Activated CD8-positive, alpha-beta memory T cell treated with anti-CD3 and anti-CD28 coated beads for 1 hour (primary cell): ENCODE data around the gene SF3B3.
A peak's percentile ranks its signal among the peaks of the same experiment; 100 is the strongest.
"Not testable (repeated sequence)": the region's sequence is repeated elsewhere in the genome, so short reads cannot be mapped to it uniquely, and the experiment has no call there.

Experiments used
- DNase-seq, 2 donors: peaks; one replicate each; pipeline ENCODE4 v3.0.0-alpha.2; 2020; ENCODE audit warnings: low read depth in 1 of 2; ENCODE audit errors: extremely low read depth in 1 of 2

The SF3B3 gene

DNA sequence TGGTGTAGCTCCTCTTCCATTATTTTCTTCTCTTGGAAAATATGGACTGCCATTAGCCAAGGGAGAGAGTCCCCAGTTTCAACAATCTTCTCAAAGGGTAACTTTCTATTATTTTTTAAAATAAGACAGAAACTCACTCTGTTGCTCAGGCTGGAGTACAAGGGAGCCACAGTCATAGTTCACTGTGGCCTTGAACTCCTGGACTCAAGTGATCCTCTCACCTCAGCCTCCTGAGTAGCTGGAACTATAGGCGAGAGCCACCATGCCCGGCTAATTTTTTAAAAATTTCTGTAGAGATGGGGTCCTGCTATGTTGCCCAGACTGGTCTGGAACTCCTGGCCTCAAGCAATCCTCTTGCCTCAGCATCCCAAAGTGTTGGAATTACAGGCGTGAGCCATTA lies 13.4 kb upstream of the SF3B3 start:
- DNase-seq, result no peak

DNA sequence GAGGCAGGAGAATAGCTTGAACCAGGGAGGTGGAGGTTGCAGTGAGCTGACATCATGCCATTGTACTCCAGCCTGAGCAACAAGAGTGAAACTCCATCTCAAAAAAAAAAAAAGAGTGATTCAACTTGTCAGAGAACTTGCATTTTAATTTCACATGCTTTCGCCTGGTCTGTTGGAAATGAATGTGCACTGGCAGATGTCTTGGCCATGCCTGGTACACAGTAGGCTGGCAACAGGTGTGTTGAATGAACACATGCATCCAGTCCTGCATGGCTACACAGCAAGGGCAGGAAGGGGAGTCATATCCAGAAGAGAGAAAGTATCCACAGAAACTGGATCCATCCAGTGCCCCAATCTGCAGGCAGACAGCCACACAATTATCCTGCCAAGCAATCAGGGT lies 11.8 kb upstream of the SF3B3 start:
- DNase-seq, result no peak

DNA sequence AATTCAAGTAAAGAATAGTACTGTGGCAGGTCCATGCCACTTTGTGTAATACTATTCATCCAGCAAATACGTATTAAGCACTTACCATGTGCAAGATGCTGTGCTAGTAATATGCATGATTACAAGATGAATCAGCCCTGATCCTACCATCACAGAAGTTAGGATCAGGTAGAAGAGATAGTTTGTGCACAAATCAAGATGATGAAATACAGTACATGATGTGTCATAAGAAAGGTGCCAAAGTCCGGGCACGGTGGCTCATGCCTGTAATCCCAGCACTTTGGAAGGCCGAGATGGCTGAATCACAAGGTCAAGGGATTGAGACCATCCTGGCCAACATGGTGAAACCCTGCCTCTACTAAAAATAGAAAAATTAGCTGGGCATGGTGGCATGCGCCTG lies 11.2 kb upstream of the SF3B3 start:
- DNase-seq, result no peak

DNA sequence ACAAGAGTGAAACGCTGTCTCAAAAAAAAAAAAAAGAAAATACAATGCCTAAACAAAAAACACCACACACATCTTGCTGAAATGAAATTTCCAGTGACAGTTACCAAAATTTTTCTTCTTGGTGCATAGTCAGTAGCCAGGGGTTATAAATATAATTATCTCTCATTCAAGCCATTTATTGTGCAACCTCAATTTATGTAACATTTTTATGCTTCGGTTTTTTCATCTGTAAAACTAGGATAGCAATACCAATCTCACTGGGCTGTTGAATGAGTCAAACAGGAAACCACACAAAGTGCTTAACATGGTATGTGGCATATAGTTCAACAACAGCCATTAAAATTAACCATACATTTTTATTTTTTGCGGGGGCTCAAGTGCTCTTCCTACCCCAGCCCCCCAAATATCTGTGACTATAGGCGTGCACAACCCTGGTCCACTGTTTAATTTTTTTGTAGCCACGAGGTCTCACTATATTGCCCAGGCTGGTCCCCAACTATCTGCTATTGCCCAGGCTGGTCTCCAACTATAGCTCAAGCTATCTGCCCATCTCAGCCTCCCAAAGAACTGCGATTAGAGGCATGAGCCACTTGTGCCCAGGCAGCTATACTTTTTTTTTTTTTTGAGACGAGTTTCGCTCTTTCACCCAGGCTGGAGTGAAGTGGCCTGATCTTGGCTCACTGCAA lies 2.9 kb upstream of the SF3B3 start:
- no peak for DNase-seq

DNA sequence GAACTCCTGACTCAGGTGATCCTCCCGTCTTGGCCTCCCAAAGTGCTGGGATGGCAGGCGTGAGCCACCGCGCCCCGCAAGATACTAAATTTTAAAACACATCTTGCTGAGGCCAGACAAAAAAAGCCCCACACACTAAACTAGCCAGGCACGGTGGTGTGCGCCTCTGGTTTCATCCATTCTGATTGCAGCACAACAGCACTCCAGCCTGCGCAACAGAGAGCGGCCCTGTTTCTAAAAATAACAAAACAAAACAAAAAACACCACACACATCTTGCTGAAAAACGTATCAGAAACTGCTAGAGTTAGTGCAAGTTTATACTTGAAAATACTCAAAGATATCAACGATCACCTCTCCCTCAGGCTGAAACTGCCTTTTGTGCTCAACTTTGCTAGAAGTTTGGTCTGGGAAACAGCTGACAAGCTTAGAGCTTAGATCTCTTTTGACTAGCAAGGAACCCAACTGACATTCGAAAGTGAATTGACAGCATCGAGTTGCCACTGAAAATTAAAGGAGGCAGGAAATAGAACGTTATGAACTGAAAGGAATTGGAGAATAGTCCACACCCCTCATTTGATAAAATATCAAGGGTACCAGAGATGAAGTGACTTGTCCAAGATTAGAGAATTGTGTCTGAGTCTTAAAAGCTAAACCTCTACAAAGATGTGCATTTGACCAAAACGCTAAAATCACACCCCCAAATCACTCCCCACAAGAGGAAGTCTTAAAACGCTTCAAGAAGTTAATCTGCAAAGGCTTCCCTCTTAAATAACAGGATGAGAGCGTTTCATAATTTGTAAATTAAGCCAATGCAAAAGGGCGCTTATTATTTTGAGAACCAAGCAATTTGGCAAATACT lies 1.2 kb upstream of the SF3B3 start:
- no peak for DNase-seq

DNA sequence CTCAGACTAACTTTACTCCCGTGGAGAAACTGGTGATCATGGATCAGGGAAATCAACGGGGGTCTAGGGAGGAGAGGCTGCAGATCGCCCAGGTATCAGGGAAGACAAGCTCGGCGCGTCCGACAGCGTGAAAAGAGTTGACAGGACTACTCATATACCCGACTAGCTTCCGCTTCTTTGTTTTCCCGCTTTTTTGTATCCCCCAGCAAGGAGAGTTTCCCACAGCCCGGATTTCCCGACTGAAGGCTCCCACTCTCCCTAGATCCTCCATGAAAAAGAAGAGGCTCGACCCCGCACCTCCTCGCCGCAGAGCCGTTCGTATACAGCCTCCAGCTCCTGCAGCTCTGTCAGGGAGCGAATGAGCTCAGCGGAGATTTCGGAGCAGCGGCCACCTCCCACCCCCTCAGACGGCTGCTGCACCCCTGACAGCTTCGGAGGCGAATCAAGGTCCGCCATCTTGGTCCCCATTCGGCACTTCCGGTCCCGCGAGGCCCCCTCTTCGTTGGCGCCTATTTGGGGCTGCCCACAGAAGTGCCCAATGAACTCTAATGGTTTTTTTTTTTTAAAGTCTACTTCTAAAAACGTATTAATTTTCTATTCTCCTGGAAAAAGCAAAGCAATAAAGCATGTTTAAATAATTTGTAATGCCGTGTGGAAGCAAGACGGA lies 407 bp upstream of the SF3B3 start, which contains the start of gene COG4:
TSS of gene COG4 (minus strand) at position 479 of the 667 bp plus-strand sequence. CDS start at position 468, 11 bp downstream.
- peak; percentile 83 to 84 for DNase-seq

DNA sequence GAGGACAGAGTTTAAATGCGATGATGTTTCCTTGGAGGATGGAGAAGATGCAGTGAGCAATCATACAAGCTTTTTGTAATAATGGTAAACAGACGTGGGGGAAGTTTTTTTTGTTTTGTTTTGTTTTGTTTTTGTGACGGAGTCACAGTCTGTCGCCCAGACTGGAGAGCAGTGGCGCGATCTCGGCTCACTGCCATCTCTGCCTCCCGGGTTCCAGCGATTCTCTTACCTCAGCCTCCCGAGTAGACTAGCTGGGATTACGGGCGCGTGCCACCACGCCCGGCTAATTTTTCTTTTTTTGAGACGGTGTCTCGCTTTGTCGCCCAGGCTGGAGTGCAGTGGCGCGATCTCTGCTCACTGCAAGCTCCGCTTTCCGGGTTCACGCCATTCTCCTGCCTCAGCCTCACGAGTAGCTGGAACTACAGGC lies 796 bp downstream of the SF3B3 start:
- DNase-seq, result not testable (repeated sequence)

DNA sequence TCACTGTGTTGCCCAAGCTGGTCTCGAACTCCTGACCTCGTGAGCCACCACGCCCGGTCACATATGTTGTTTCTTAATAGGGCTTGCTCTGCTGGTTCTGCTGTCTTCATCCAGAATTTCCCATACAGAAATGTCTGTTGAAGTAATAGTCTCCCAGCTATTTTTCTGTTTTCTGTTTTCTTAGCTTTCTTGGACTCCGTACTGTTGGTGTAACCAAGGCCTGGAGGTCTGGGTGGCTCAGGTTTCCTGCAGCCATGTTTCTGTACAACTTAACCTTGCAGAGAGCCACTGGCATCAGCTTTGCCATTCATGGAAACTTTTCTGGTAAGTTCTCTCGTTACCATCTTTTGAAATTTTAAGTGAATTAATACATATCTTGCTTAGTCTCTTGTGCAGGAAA lies 2.8 kb downstream of the SF3B3 start:
- DNase-seq, result no peak

DNA sequence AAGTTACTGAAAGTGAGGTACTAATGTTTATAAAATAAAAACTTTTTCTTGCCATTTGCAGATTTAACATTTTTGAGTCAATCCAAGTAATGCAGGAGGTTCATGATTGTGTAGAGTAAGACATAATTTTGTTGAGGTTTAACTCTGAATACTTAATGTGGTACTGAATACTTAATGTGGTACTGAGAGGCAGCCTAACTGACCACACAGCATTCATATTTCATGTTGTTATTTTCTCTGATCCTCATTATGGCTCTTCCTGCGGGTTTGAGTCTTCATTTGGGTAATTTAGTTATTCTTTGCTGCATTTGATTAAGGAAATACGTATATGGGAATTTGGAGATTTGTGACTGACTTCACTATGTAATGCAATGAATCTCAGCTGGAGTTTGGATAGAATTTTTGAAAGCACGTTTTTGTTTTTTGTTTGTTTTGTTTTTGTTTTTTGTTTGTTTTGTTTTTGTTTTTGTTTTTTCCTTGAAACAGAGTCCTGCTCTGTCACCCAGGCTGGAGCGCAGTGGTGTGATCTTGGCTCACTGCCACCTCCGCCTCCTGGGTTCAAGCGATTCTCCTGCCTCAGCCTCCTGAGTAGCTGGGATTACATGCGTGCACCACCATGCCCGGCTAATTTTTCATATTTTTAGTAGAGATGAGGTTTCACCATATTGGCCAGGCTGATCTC lies 3.8 kb downstream of the SF3B3 start:
- no peak for DNase-seq

DNA sequence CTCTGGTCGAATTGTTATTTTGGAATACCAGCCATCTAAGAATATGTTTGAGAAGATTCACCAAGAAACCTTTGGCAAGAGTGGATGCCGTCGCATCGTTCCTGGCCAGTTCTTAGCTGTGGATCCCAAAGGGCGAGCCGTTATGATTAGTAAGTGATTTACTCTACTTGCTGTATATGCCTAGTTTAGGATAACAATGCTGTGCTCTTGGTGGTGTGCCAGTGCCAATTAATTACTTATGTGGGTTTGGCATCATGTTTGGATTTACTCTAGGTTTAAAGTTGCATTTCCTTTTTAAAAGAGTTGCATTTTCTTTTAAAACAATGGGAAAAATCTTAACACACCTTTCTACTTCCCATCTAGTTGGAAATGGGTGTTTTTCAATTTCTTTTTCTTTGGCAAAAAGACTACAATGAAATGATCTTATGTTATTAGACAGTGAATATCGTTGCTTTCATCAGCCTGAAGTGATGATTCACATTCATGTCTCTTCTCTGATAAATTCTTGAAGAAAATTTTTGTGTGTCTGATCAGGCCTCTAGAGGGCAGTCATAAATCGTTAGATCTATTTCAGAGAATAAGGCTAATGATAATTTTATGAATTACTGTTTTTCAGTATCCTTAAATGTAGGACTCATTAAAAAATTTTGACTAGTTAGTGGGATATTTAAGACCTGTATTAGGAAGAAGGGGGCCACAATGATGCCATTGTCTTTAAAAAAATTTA lies 5.6 kb downstream of the SF3B3 start:
- no peak for DNase-seq

DNA sequence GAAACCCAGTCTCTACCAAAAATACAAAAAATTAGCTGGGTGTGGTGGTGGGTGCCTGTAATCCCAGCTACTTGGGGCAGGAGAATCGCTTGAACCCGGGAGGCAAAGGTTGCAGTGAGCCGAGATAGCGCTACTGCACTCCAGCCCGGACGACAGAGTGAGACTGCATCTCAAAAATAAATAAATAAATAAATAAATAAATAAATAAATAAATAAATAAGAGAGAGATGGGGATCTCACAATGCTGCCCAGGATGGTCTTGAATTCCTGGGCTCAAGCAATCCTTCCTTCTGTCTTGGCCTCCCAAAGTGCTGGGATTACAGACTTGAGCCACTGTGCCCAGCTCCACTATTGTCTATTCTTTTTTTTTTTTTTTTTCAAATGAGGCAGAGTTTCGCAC lies 6.3 kb downstream of the SF3B3 start:
- DNase-seq, result not testable (repeated sequence)

DNA sequence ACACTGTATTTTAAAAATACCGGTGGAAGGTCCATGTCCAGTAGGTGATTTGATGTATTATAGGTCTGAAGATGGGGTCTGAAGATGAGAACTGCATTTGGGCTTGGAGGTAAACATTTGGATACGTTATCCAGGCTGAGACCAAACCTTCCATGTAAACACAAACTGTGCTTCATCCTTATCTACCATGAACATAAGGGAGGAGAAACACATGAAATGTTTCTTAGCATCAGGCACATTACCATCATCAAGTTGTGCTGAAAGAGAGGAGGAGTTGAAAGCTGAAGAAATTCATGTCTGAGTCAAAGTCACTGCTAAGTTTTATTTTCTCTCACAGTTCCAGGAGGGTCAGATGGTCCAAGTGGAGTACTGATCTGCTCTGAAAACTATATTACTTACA lies 11.4 kb downstream of the SF3B3 start:
- DNase-seq, result no peak

DNA sequence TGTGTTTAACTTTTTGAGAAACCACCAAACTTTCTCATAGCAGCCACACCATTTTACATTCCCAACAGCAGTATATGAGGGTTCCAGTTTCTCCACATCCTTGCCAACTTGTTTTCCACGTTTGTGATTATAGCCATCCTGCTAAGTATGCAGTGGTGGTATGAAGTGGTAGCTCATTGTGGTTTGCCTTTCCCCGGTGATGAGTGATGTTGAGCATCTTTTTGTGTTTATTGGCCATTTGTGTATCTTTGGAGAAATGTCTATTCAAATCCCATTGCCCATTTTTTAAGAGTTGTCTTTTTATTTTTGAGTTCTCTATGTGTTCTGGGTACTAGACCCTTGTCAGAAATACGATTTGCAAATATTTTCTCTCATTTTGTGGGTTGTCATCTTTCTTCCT lies 17.4 kb downstream of the SF3B3 start:
- no peak for DNase-seq

DNA sequence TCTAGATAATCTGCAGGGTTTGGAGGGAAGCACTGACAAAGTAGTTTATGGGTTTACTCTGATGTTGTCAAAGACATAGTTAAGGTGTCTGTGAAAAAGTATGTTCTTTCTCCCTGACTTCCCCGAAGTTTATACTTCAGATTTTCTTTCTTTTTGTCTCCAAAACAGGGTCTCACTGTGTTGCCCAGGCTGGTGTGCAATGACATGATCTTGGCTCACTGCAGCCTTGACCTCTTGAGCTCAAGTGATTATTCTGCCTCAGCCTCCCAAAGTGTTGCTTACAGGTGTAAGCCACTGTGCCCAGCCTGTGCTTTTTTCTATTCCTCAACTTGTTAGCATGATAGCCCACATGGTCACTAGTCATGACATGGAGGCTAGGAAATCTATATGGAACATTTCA lies 20.9 kb downstream of the SF3B3 start:
- DNase-seq, result no peak

DNA sequence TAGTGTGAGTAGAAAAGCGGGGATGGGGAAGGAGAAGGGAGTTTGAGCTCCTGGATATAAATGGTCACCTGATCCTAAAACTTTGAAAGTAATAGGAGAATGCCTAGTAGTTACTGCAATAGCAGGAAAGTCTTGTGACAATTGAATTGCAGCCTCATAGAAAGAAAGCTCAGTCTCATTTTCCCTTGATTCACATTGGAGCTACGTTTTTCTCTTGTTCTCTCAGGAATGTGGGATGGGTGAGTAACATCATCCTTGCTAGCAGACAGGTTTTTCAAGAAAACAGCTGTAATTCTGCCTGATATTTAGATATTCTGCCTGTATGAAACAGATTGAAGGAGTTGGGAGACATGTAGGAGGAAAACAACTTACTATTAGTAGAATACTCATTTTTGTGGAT lies 25.3 kb downstream of the SF3B3 start:
- DNase-seq, result no peak

DNA sequence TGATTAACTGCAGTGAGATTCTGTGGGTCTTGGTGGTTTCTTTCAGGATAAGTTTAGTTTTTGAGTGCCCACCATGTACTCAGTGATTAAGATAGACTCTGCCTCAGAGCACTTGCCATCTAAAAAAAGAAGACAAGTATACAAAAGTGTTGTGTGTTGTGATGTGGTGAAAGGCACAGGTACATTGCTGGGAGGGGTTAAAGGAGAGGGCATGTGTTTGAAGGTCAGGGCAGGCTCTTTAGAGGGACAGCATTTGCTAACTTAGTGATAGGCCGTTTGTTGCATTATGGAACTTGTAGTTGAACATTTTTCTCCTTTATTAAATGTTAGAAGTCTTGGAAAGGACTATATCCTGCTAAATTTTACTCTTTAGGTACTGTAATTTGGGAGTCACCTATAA lies 26.5 kb downstream of the SF3B3 start:
- no peak for DNase-seq

DNA sequence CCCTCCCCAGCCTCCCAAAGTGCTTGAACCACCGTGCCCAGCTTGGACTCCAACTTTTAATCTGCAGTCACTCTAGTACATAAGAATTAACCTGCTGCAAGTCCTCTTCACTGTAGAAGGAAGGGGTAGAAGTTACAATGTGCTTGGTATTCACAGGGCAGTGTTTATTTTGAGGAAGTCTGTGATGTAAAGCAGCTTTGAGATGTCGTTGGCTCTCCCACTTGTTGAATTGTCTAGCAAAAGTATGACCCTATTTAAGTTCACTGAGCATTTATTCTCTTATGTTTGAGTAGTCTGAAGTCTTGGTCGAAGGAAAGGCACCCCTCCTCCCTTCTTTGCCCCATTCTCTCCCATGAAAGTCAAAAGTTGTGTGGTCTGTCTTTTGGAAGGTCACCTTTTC lies 28.2 kb downstream of the SF3B3 start:
- no peak for DNase-seq

DNA sequence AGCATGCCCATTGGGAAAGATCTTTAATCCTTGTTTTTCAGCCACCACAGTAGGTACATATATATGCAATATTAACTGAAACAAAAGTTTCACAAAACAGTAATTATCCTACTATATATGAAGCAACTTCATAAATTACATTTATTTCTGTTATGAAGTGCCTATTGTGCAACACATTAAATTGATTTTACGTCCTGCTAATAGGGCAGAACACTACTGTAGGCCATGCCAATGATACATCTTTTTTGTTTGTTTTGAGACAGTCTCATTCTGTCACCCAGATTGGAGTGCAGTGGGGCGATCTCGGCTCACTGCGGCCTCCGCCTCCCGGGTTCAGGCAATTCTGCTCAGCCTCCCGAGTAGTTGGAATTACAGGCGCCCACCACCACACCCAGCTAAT lies 29.1 kb downstream of the SF3B3 start:
- no peak for DNase-seq

DNA sequence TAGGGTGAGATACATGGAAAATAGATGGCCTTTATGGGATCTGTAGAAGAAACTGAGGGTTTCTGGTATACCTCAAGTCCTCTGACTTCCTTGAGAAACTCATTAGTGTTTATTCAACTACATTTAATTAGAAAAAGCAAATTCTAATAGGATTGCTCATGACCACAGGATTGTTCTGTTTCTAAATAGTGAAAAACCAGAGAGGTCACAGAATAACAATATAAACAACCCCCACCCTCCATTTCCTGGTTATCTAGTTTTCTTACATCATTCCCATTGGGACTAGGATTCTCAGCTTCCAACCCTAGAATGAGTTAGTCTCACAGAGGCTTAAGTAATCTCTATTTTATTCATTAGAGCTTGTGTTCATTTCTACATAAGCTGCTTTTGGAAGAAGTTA lies 30.0 kb downstream of the SF3B3 start:
- DNase-seq, result no peak

DNA sequence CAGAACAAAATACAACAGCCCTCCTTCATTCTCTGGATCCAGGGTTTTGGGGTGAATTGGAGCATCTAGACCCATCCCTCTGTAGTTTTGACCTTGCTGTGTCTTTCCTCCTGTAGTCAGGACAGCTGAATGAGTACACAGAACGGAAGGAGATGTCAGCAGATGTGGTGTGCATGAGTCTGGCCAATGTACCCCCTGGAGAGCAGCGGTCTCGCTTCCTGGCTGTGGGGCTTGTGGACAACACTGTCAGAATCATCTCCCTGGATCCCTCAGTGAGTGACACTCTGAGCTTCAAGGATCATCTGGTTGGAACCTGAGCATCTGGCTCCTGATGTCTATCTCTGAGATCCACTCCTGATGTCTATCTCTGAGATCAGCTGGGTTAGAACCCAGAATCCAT lies 32.4 kb downstream of the SF3B3 start:
- no peak for DNase-seq

DNA sequence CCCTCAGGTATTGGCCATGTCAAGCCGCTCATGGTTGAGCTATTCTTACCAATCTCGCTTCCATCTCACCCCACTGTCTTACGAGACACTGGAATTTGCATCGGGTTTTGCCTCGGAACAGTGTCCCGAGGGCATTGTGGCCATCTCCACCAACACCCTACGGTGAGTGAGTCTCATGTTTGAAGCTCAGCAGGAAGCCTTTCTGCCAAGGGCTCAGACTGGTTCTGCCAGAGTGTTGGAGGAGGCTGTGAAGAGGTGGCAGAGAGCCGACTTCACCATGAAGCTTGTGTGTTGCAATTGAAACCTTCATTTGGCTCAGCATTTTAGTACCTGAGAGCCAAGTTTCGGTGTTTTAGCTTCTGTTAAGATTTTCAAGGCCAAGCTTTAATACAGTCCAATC lies 38.0 kb downstream of the SF3B3 start:
- no peak for DNase-seq
